ENCODE results near the gene XRN1.

DNA sequence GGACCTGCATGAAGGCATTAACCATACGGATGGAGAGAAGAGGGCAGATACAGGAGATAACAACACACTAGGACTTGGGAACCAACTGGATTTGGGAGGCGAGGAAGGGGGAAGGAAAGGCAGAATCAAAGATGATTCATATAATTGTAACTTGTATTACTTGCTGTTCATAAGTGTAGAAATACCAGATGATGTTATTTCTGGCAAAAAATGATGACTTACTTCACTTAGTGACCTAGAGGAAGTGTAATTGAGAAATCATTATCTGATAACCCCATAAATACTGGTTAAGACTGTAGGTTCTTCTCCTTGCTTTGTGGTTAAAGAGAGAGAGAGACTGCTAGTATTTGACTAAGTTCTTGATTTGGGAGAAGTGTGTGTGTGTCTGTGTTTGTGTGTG lies 172.0 kb downstream of the XRN1 start:
- TF ChIP-seq POLR2A (IDR thresholded peaks at IDR 0.05), result no peak
- TF ChIP-seq, protein P1, sequence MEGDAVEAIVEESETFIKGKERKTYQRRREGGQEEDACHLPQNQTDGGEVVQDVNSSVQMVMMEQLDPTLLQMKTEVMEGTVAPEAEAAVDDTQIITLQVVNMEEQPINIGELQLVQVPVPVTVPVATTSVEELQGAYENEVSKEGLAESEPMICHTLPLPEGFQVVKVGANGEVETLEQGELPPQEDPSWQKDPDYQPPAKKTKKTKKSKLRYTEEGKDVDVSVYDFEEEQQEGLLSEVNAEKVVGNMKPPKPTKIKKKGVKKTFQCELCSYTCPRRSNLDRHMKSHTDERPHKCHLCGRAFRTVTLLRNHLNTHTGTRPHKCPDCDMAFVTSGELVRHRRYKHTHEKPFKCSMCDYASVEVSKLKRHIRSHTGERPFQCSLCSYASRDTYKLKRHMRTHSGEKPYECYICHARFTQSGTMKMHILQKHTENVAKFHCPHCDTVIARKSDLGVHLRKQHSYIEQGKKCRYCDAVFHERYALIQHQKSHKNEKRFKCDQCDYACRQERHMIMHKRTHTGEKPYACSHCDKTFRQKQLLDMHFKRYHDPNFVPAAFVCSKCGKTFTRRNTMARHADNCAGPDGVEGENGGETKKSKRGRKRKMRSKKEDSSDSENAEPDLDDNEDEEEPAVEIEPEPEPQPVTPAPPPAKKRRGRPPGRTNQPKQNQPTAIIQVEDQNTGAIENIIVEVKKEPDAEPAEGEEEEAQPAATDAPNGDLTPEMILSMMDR (IDR thresholded peaks at IDR 0.05), result no peak
